Endothelial cell of umbilical vein (primary cell): ENCODE results near the gene ZNF256. TPM values are rescaled to one million over a fixed set of nuclear protein-coding genes. Genes with fewer than 3 reads are reported as not detected.

Experiments
- BruUV-seq: library from RNA; stranded (reverse); fragments of 400-500 nt; replicated peaks from 2 replicates; lab custom pipeline; 2021; lab: Mats Ljungman, UMichigan
- CTCF ChIA-PET: fragments of 300-600, 350-600 bp; sonication (Branson Sonifier 250); formaldehyde crosslinking; loops from one replicate; lab custom pipeline; 2021; ENCODE audit warnings: antibody characterized with exemption, inconsistent platforms; lab: Charles Lee
- POLR2A ChIA-PET: fragments of 300-600, 350-600 bp; sonication (Branson Sonifier 250); formaldehyde crosslinking; loops from one replicate; lab custom pipeline; 2021; ENCODE audit warnings: antibody characterized with exemption, inconsistent platforms; lab: Charles Lee
- DNase-seq: peaks from one replicate; pipeline ENCODE4 v3.0.0-alpha.2; 2011; ENCODE audit warnings: low read depth, low spot score
- FAIRE-seq: peaks from 2 replicates; lab custom pipeline; 2011; peaks lifted over from hg19 to GRCh38; lab: Jason Lieb, UNC
- H2AFZ ChIP-seq: 2 replicates; pipeline ENCODE4 v1.6.0; 2012; ENCODE audit warnings: low read depth, low read length, control low read depth, inconsistent platforms
- H3K27ac ChIP-seq: 2 replicates; pipeline ENCODE4 v1.5.1; 2011; ENCODE audit warnings: low read depth, mild to moderate bottlenecking, control low read depth, low read length, moderate library complexity; ENCODE audit not compliant: insufficient read depth
- H3K27me3 ChIP-seq, 2 experiments: 2 replicates each; pipeline versions ENCODE4 v1.6.0 to v1.6.1; 2011; ENCODE audit warnings: low read length in 2 of 2, mixed read lengths in 1 of 2; ENCODE audit not compliant: control insufficient read depth in 2 of 2, insufficient read depth in 2 of 2
- H3K36me3 ChIP-seq, 2 experiments: 2 replicates in 1 of 2; 3 replicates in 1 of 2; pipeline ENCODE4 v1.5.1; 2011; ENCODE audit warnings: low read length in 2 of 2, mild to moderate bottlenecking in 1 of 2, moderate library complexity in 1 of 2; ENCODE audit not compliant: control insufficient read depth in 2 of 2, insufficient read depth in 2 of 2; ENCODE audit errors: extremely low read depth in 1 of 2
- H3K4me1 ChIP-seq: 3 replicates; pipeline ENCODE4 v1.5.1; 2011; ENCODE audit warnings: mild to moderate bottlenecking, low read length; ENCODE audit not compliant: control insufficient read depth, insufficient read depth; ENCODE audit errors: extremely low read depth
- H3K4me2 ChIP-seq: 2 replicates; pipeline ENCODE4 v1.6.1; 2011; ENCODE audit warnings: low read length, control low read depth, mixed read lengths; ENCODE audit not compliant: insufficient read depth
- H3K4me3 ChIP-seq, 3 experiments: fragments of 200-600 bp in 1 of 3; sonication (generic), shearing (Covaris generic) in 1 of 3; replicated peaks in 1 of 3; 2 replicates each; pipeline ENCODE4 v1.5.1; 2011 to 2016; ENCODE audit warnings: control low read depth in 3 of 3, low read length in 3 of 3, mild to moderate bottlenecking in 2 of 3, inconsistent platforms in 1 of 3, low read depth in 1 of 3, moderate library complexity in 1 of 3; ENCODE audit not compliant: insufficient read depth in 1 of 3
- H3K79me2 ChIP-seq: 2 replicates; pipeline ENCODE4 v1.6.0; 2012; ENCODE audit warnings: low read length, inconsistent platforms; ENCODE audit not compliant: control insufficient read depth, insufficient read depth
- H3K9ac ChIP-seq: replicated peaks from 2 replicates; pipeline ENCODE3; 2011; ENCODE audit warnings: low read length, control low read depth; ENCODE audit not compliant: insufficient read depth; ENCODE audit errors: extremely low read depth
- H3K9me1 ChIP-seq: replicated peaks from 3 replicates; pipeline ENCODE4 v1.6.0; 2011; ENCODE audit warnings: mild to moderate bottlenecking, low read length; ENCODE audit not compliant: control insufficient read depth, insufficient read depth; ENCODE audit errors: extremely low read depth
- H3K9me3 ChIP-seq: replicated peaks from 2 replicates; pipeline ENCODE4 v1.5.1; 2012; ENCODE audit warnings: low read length, inconsistent platforms; ENCODE audit not compliant: control insufficient read depth, insufficient read depth
- H4K20me1 ChIP-seq: replicated peaks from 2 replicates; pipeline ENCODE3; 2011; ENCODE audit warnings: mild to moderate bottlenecking, low read length; ENCODE audit not compliant: control insufficient read depth, insufficient read depth; ENCODE audit errors: extremely low read depth
- EZH2 ChIP-seq: IDR thresholded peaks from 2 replicates; pipeline ENCODE4 v1.6.1; 2012; ENCODE audit warnings: borderline replicate concordance, low read depth, mild to moderate bottlenecking, moderate library complexity, low read length, inconsistent platforms; ENCODE audit not compliant: severe bottlenecking
- FOS ChIP-seq: IDR thresholded peaks from 2 replicates; pipeline ENCODE4 v1.6.1; 2011; ENCODE audit warnings: mild to moderate bottlenecking, low read length, moderate library complexity, borderline replicate concordance; ENCODE audit not compliant: insufficient read depth
- GATA2 ChIP-seq: IDR thresholded peaks from 2 replicates; pipeline ENCODE4 v1.7.0; 2011; ENCODE audit warnings: low read depth, mild to moderate bottlenecking, moderate library complexity, mixed read lengths, low read length; ENCODE audit not compliant: insufficient read length, insufficient read depth
- JUN ChIP-seq: IDR thresholded peaks from 2 replicates; pipeline ENCODE4 v1.6.1; 2011; ENCODE audit warnings: borderline replicate concordance, low read depth; ENCODE audit not compliant: insufficient read length, insufficient read depth
- MYC ChIP-seq: IDR thresholded peaks from one replicate; pipeline ENCODE4 v1.6.1; 2011; ENCODE audit warnings: mild to moderate bottlenecking, low read depth, low read length
- POLR2A ChIP-seq: IDR thresholded peaks from 2 replicates; pipeline ENCODE4 v1.6.1; 2012; ENCODE audit warnings: low read depth, mild to moderate bottlenecking, control low read depth, low read length
- POLR2AphosphoS5 ChIP-seq: IDR thresholded peaks from 2 replicates; pipeline ENCODE4 v1.6.1; 2012; ENCODE audit warnings: low read depth, mild to moderate bottlenecking, control low read depth, low read length, moderate library complexity; ENCODE audit not compliant: insufficient read depth
- dilution Hi-C: fragments of 300-500 bp; cut with MboI; formaldehyde crosslinking; loops from one replicate; pipeline ENCODE4 v1.15.0; 2019; ENCODE audit warnings: low sequenced_read_pairs; ENCODE audit not compliant: extremely low pct_ligation_motif_present
- intact Hi-C: fragments of 100-400 bp; cut with micrococcal nuclease; formaldehyde crosslinking; loops from one replicate; pipeline ENCODE4 v1.10.0; 2022
- polyA plus RNA-seq, 4 experiments: library from polyadenylated mRNA; depleted of rRNA in 3 of 4; stranded (reverse) in 3 of 4; unstranded in 1 of 4; fragments of >200 nt; gene quantifications; 2 replicates each; pipeline versions ENCODE4 v1.2.1 to v1.2.3, GENCODE V29; 2011 to 2012; ENCODE audit warnings: missing spikeins in 1 of 4
- total RNA-seq: library from RNA; stranded (reverse); gene quantifications from 2 replicates; pipeline ENCODE4 v1.2.3, GENCODE V29; 2021
- TF ChIP-seq, protein P1 (sequence below), 2 donors: IDR thresholded peaks; 1 replicate in 1 of 2; 2 replicates in 1 of 2; pipeline ENCODE4 v1.5.1; 2011; ENCODE audit warnings: low read length in 2 of 2, mild to moderate bottlenecking in 2 of 2, moderate library complexity in 2 of 2, control low read depth in 1 of 2, inconsistent platforms in 1 of 2, low read depth in 1 of 2; ENCODE audit not compliant: insufficient read depth in 1 of 2; ENCODE audit errors: extremely low read depth in 1 of 2
- TF ChIP-seq, protein P2 (sequence below): IDR thresholded peaks from 2 replicates; pipeline ENCODE4 v1.6.1; 2011; ENCODE audit not compliant: insufficient read depth, insufficient read length

ZNF256 gene
- total and polyA plus RNA-seq, 2 donors (not counting 3 experiments of a cell fraction or from before 2014, with no cell fraction given), result 1.9 to 4.0 TPM

DNA sequence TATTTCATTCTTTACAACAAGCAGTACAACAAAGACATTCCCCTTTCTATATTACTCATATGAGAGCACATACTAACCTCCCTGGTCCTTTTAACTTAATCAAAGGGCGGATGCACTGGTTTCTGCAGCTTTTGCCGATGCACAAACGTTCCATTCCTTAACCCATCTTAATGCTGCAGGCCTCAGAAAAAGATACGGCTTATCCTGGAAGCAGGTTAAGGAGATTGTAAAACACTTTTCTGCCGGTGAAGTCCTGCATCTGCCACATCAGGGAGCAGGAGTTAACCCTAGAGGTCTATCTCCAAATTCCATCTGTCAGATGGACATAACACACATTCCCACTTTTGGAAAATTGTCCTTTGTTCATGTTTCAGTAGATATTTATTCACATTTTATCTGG, 47.2 kb downstream of the ZNF256 start:
- Histone ChIP-seq H3K9me3 (no peaks in the 10 kb centered on the region), H3K4me3 (no peak overlapping the region), H4K20me1 (no peaks in the 10 kb centered on the region), H3K79me2 (no peaks in the 10 kb centered on the region), H3K4me2 (no peak overlapping the region), H3K36me3 (no peaks in the 10 kb centered on the region), H3K9me1 (no peaks in the 10 kb centered on the region), H3K27me3 (no peaks in the 10 kb centered on the region), H3K27ac (no peak overlapping the region), H2AFZ (no peak overlapping the region), H3K4me1 (no peaks in the 10 kb centered on the region), H3K9ac (no peak overlapping the region)
- BruUV-seq, result no TSS peak
- POLR2A ChIA-PET, result no interaction called here
- CTCF ChIA-PET, result no interaction called here
- no peak for TF ChIP-seq FOS
- no peak for TF ChIP-seq GATA2
- no peak for TF ChIP-seq POLR2A
- TF ChIP-seq, protein P1, sequence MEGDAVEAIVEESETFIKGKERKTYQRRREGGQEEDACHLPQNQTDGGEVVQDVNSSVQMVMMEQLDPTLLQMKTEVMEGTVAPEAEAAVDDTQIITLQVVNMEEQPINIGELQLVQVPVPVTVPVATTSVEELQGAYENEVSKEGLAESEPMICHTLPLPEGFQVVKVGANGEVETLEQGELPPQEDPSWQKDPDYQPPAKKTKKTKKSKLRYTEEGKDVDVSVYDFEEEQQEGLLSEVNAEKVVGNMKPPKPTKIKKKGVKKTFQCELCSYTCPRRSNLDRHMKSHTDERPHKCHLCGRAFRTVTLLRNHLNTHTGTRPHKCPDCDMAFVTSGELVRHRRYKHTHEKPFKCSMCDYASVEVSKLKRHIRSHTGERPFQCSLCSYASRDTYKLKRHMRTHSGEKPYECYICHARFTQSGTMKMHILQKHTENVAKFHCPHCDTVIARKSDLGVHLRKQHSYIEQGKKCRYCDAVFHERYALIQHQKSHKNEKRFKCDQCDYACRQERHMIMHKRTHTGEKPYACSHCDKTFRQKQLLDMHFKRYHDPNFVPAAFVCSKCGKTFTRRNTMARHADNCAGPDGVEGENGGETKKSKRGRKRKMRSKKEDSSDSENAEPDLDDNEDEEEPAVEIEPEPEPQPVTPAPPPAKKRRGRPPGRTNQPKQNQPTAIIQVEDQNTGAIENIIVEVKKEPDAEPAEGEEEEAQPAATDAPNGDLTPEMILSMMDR (IDR thresholded peaks at IDR 0.05; ENCODE audit: extremely low read depth in 1 of 2, insufficient read depth in 1 of 2, low read depth in 1 of 2, low read length in 2 of 2), result no peak
- TF ChIP-seq, protein P2, sequence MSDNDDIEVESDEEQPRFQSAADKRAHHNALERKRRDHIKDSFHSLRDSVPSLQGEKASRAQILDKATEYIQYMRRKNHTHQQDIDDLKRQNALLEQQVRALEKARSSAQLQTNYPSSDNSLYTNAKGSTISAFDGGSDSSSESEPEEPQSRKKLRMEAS, result no peak
- no peak for TF ChIP-seq EZH2
- no peak for TF ChIP-seq JUN
- no peak for TF ChIP-seq POLR2AphosphoS5
- TF ChIP-seq MYC, result no peak
- intact Hi-C loops (no loop called here), dilution Hi-C loops (no loop called here)
- DNase-seq, result no peak
- FAIRE-seq, result no peak

Other genes with a start within 250 kb of the ZNF256 start
- 0.81 and 2.0 TPM in 2 replicates for gene ZNF154, start 238.5 kb downstream of the ZNF256 start, total RNA-seq
- gene ZNF154, start 238.5 kb downstream of the ZNF256 start, polyA plus RNA-seq, result 1.1 and 1.3 TPM in 2 replicates
- gene ZNF671, start 220.1 kb downstream of the ZNF256 start, total RNA-seq, result 2.3 and 2.7 TPM in 2 replicates
- gene ZNF671, start 220.1 kb downstream of the ZNF256 start, polyA plus RNA-seq, result 2.6 and 4.1 TPM in 2 replicates
- 12.1 and 13.1 TPM in 2 replicates for gene ZNF776, start 200.9 kb downstream of the ZNF256 start, total RNA-seq
- gene ZNF776, start 200.9 kb downstream of the ZNF256 start, polyA plus RNA-seq, result 5.0 and 5.7 TPM in 2 replicates
- gene ZNF586, start 178.0 kb downstream of the ZNF256 start, total RNA-seq, result 12.6 and 14.7 TPM in 2 replicates
- gene ZNF586, start 178.0 kb downstream of the ZNF256 start, polyA plus RNA-seq, result 4.8 and 6.0 TPM in 2 replicates
- gene ZNF552, start 132.8 kb downstream of the ZNF256 start, total RNA-seq, result 6.1 and 6.5 TPM in 2 replicates
- gene ZNF552, start 132.8 kb downstream of the ZNF256 start, polyA plus RNA-seq, result 3.0 and 3.3 TPM in 2 replicates
- gene ZNF587B, start 117.4 kb downstream of the ZNF256 start, total RNA-seq, result 15.6 and 16.3 TPM in 2 replicates
- gene ZNF587B, start 117.4 kb downstream of the ZNF256 start, polyA plus RNA-seq, result 2.8 and 3.2 TPM in 2 replicates
- 43.1 and 44.0 TPM in 2 replicates for gene ZNF587, start 97.8 kb downstream of the ZNF256 start, total RNA-seq
- gene ZNF587, start 97.8 kb downstream of the ZNF256 start, polyA plus RNA-seq, result 11.2 and 13.1 TPM in 2 replicates
- 3.8 and 7.9 TPM in 2 replicates for gene ZNF814, start 58.7 kb downstream of the ZNF256 start, total RNA-seq
- 3.3 and 5.7 TPM in 2 replicates for gene ZNF814, start 58.7 kb downstream of the ZNF256 start, polyA plus RNA-seq
- 10.6 and 17.8 TPM in 2 replicates for gene ZNF417, start 31.1 kb downstream of the ZNF256 start, total RNA-seq
- 2.1 and 3.1 TPM in 2 replicates for gene ZNF417, start 31.1 kb downstream of the ZNF256 start, polyA plus RNA-seq
- 3.5 and 5.4 TPM in 2 replicates for gene ZNF418, start 12.3 kb downstream of the ZNF256 start, total RNA-seq
- 0.97 and 1.7 TPM in 2 replicates for gene ZNF418, start 12.3 kb downstream of the ZNF256 start, polyA plus RNA-seq
- 0.37 and 0.64 TPM in 2 replicates for gene C19orf18, start 26.8 kb upstream of the ZNF256 start, total RNA-seq
- 0.08 TPM in 1 of 2 replicates, not detected in the other for gene C19orf18, start 26.8 kb upstream of the ZNF256 start, polyA plus RNA-seq
- gene ZNF606, start 55.1 kb upstream of the ZNF256 start, total RNA-seq, result 7.8 and 10.8 TPM in 2 replicates
- gene ZNF606, start 55.1 kb upstream of the ZNF256 start, polyA plus RNA-seq, result 4.6 TPM in 2 replicates
- gene ZSCAN1, start 86.3 kb upstream of the ZNF256 start, total RNA-seq, result not detected in 2 replicates
- gene ZSCAN1, start 86.3 kb upstream of the ZNF256 start, polyA plus RNA-seq, result 0.10 TPM in 1 of 2 replicates, not detected in the other
- 0.14 and 1.2 TPM in 2 replicates for gene ZNF135, start 111.6 kb upstream of the ZNF256 start, total RNA-seq
- gene ZNF135, start 111.6 kb upstream of the ZNF256 start, polyA plus RNA-seq, result 1.5 TPM in 2 replicates
- gene ZSCAN18, start 150.5 kb upstream of the ZNF256 start, total RNA-seq, result 9.4 and 15.8 TPM in 2 replicates
- 17.3 and 19.5 TPM in 2 replicates for gene ZSCAN18, start 150.5 kb upstream of the ZNF256 start, polyA plus RNA-seq
- 4.9 and 5.3 TPM in 2 replicates for gene ZNF329, start 203.1 kb upstream of the ZNF256 start, total RNA-seq
- 2.7 and 3.0 TPM in 2 replicates for gene ZNF329, start 203.1 kb upstream of the ZNF256 start, polyA plus RNA-seq
- gene ZNF274, start 235.4 kb upstream of the ZNF256 start, total RNA-seq, result 18.3 and 18.8 TPM in 2 replicates
- 9.1 and 10.1 TPM in 2 replicates for gene ZNF274, start 235.4 kb upstream of the ZNF256 start, polyA plus RNA-seq